Activated CD4-positive, alpha-beta T cell treated with anti-CD3 and anti-CD28 coated beads for 1 hour (primary cell): ENCODE measurements around the gene RAP1GAP2.
"Not testable (repeated sequence)": the region's sequence is repeated elsewhere in the genome, so short reads cannot be mapped to it uniquely, and the experiment has no call there.

Experiments used
- DNase-seq: peaks from one replicate; pipeline ENCODE4 v3.0.0-alpha.2; 2020

Gene RAP1GAP2

DNA sequence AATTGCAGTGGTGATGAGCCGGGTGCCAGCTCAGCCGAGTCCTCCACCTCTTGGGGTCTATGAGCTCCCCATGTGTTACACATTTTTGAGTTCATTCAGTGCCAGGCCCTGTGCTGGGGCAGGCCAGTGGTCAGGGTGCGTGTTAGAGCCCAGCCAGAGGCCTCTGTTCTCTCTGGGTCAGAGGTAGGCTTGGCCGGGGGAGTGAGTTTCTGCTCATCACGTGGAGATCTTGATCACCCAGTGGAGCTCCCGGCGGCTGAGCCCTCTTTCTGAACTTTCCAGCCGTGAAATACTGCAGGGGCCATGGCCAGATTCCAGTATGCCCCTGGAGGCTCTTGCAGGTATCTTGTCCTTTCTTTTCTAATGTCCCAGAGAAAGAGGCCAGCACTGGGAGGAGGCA, 93.0 kb downstream of the RAP1GAP2 start:
- no peak for DNase-seq

DNA sequence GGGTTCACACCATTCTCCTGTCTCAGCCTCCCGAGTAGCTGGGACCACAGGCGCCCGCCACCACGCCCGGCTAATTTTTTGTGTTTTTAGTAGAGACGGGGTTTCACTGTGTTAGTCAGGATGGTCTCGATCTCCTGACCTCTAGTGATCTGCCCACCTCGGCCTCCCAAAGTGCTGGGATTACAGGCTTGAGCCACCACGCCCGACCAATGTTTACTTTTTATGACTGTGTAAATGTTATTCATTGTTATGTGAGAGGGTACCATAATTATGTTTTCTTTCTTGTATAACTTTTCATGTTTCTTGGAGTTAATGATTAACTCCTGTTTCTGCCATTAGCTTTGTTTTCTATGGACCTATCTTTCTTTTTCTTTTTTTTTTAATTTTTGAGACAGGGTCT, 94.5 kb downstream of the RAP1GAP2 start:
- DNase-seq = not testable (repeated sequence)

GRCh38 chr17:2892305-2892971, 96.2 kb downstream of the RAP1GAP2 start:
- DNase-seq = no peak

DNA sequence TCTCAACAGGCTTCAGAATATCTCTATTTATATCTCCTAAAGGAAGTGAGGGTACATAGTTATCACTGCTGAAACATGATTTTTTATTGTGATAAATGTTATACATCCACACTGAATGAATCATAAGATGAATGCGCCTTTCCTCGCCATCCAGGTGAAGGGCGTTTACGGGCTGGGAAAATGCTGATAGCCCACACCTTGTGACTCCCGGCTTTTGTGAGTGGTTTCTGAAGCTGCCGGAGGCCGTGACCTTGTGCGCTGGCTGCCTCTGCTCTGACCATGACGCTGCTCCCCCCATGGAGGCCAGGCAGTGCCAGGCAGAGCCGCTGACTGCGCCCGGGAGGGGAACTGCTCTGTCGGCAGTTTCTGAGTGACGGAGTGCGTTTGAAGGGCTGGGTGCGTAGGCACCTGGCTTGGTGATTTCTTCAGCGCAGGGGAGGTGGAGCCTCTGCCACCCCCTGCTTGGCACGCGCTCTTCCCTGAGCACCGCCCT, 97.2 kb downstream of the RAP1GAP2 start:
- DNase-seq = no peak

GRCh38 chr17:2894782-2895181, 98.5 kb downstream of the RAP1GAP2 start:
- no peak for DNase-seq

DNA sequence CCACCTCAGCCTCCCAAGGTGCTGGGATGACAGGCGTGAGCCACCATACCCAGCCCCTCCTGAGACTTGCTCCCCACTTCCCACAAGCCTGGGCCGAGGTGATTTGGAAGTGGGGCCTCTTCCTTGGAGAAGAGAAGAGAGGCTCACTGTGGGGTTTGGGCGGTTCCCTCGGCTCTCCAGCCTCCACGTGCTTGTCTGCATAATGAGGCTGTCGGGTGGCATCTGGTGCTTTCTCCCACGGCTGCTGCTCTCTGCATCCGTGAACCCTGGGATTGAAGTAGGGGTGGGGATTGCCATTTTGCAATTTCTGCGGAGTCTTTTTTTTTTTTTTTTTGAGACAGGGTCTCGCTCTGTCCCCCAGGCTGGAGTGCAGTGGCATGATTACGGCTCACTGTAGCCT, 101.4 kb downstream of the RAP1GAP2 start:
- no peak for DNase-seq

DNA sequence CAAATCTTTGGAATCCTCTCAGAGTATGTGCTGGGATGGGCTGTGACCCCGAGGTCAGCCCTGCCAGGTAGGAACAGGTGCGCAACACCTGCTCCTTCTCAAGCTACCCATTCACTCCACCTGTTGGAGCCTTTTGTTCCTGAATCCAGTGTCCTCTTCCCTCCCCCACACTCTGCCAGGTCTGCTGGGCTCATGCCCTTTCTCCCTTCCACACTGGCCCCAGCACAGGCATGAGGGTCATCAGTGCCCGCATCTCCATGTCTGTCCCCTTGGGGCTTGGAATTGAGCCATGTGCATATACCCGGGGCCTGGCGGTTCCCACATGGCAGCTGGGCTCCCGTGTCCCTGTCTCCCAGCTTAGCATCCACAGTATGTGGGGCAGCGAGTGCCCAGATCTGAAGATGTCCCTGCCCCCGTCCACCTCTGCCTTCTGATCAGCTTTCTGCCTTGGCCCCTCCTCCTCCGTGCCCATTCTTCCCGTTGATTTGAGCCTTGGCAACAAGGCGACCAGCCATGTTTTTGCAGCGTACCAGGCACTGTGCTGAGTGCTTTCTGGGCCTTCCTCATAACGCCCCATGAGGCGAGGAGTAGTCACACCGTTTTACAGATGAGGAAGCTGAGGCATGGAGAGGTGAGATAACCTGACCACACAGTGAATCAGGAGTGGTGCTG, 102.2 kb downstream of the RAP1GAP2 start:
- no peak for DNase-seq

DNA sequence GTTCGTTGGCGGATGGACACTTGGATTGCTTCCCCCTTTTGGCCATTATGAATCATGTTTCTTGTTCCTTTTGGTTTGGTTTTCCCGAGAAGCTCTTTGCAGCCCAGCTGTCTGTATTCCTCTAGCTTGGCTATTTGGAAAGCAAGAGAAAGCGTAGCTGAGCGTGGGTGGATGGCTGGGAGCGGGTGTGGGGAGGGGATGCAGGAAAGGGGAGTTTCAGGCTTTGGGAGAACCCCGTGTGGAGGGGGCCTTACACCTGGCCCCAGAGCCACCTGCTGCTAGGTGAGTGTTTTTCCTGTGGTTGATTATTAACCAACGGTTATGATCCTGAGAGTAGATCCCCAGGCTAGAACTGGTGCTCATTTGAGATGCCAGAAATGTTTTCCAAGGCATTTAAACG, 103.7 kb downstream of the RAP1GAP2 start:
- DNase-seq = no peak

GRCh38 chr17:2900842-2901241, 104.6 kb downstream of the RAP1GAP2 start:
- DNase-seq = no peak

DNA sequence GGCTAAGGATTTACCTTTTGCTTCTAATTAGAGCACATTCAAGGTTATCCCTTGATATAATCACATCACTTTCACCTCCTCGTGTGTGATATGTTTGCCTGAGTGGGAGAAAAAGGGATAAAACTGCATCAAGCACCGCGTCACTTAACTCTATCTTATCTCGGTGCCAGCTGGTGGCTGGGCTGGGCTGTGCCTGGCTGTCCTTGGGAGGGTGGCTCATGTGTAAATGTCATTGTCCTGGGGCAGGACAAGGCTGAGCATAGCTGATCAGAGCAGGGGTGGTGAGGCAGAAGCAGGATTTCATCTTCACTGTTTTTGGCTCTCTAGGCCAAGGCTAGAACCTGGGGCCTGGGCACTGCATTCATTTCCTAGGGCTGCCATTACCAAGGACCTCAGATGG, 105.3 kb downstream of the RAP1GAP2 start:
- DNase-seq = no peak

DNA sequence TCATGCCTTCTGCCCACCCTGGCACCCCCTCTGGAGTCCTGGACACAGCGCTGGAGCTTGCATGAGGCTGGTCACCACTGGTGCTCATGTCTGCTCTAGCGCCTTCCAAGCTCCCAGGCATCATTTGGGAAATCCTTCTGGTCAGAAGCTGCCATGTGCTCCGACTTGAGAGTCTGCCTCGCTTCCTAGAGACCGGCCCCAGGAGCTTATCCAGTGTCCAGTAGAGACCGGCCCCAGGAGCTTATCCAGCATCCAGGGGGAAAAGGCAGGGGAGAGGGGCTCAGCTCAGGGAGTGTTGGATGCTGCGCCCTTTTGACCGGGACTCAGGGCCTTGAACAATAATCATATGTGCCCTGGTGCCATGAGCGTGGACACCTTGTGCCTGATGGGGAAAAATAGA, 106.3 kb downstream of the RAP1GAP2 start:
- DNase-seq = no peak

DNA sequence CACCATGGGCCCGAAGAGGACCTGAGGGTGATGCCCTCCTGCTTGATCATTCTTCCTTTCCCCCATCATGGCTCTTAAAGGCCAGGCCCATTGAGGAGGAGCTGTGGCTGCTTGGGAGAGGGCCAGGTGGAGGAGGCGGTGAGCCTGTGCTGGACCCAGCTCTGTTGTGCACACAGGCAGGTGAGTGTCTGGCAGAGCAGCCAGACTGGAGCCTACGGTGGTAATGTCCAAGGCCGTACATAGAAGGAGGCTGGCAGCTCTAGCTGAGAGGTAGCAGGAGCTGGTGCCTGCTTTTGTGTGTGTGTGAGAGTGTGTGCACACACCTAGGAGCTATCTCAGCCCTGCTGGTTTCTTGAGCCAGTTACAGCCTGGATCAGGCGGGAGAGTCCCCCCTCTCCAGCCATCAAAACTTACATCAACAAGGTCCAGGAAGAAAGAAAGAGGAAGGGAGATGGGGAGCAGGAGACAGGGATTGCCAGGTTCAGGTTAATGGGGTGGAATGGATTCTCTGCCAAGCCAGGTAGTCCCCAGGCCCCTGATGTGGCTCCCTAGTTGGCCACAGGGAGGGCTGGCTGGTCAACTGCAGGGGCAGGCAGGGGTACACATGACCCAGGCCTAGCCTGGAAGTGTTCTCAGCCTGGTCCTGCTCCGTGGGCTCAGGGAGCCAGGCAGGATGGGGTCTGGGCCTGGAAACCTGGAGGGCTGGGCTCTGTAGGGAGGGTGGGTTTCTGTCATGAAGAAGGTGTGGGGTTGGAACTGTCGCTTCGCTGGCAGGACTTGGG, 107.1 kb downstream of the RAP1GAP2 start:
- no peak for DNase-seq

GRCh38 chr17:2904135-2904534, 107.9 kb downstream of the RAP1GAP2 start:
- DNase-seq = no peak

DNA sequence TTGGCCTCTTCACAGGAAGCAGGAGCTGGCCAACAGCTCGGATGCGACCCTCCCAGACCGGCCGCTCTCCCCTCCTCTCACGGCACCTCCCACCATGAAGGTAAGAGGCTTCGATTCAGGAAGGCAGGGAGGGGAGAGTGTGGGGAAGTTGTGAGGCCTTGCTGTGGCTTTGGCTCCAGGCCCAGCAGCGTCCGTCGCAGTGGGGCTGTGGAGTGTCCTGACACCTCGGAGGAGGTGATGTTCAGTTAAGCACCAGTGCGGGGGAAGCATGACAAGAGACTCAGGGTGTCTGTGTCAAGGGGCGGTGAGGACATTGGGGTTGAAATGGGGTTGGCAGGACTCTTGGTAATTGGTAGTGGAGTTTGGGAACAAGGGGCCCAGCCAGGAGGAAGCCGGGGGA, 109.0 kb downstream of the RAP1GAP2 start:
- DNase-seq = no peak

DNA sequence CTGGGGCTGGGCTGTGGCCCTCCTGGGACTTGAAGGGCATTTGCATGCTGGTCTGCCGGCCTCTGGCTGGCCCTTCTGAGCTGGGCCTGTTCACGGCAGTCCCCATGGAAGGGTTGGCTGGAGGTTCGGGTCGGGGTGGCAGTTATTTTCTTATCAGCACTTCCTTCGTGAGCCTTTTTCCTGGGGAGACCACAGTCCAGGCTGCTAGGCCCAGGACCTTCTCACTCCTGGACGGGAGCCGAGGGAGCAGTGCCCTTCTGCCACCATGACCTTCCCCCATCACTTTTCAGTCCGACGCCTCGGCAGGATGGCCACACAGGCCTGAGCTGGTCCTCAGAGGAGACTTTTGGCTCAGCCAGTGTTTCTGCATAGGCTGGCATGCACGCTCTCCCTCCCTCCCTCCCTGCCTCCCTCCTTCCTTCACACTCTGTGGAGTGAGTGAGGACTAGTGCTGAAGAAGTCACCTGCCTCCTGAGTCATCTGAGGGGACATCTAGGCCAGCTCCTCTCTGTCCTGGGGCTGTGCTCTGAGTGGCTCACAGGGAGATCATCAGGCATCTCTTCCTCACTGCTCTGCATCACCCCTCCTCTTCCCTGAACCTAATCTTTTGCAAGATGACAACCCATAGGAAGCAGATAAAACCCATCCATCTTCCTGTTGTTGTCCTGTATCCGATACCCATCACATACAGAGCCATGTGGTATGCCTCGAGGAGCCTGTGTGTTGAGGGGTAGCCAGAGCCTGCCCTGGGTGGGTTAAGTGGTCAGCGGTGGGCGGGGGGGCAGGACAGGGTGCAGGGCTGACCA, 109.7 kb downstream of the RAP1GAP2 start:
- DNase-seq = no peak

GRCh38 chr17:2906901-2907300, 110.7 kb downstream of the RAP1GAP2 start:
- DNase-seq = no peak

GRCh38 chr17:2909175-2909845, 113.1 kb downstream of the RAP1GAP2 start:
- DNase-seq = no peak

DNA sequence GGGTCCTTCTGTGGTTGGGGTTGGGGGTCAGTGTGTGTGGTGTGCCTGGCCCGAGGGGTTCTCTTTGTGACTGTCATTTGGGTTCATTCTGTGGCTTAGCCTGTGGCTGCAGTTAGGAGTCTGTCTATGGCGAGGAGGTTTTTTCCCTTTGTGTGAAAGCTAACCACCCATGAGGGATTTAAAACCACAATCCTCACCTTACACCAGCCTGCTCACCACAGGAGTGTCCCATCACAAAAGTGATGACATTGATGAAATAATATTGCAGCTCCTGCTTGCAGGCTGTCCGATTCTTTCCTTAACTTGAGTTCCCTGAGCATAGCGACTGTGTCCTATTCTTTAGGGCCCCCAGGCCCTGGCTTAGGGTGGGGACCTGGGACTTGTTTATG, 113.6 kb downstream of the RAP1GAP2 start:
- DNase-seq = no peak

- DNase-seq = no peak
Measured at GRCh38 chr17:2911035-2911754, 115.0 kb downstream of the RAP1GAP2 start.

DNA sequence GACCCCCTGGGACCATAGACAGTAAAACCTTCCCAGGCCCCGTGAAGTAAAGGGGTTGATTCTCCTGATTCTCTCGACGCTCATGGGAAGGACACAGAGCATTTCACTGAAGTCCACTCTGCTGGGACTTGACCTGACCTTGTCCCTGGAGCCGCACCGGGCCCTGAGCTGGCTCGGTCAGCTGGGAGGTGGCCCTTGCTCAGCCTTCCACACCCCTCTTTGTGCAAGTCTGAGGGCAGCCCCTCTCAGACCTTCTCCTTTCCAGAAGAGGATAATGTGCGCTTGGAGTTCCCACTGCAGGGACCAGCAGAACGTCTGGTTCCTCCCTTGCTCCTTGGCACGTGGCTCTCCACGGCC, 115.5 kb downstream of the RAP1GAP2 start:
- DNase-seq = no peak

DNA sequence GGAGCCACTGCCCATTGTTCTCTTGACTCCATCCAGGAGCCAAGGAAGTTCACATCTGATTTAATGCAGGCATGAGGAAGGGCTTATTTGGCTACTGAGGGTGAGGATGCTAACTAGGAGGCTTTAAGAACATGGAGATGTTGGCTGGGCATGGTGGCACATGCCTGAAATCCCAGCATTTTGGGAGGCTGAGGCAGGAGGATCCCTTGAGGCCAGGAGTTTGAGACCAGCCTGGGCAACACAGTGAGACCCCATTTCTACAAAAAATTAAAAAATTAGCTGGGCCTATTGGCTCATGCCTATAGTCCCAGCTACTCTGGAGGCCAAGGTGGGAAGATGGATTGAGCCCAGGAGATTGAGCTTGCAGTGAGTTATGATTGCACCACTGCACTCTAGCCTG, 116.5 kb downstream of the RAP1GAP2 start:
- no peak for DNase-seq

- no peak for DNase-seq
Measured at GRCh38 chr17:2916461-2916860, 120.2 kb downstream of the RAP1GAP2 start.
